22Rv1 (cell line): Measurements from ENCODE around the gene SIGLEC10.

Experiments
- ZFX ChIP-seq: fragments of 450-650 bp; IDR thresholded peaks from 2 replicates; pipeline ENCODE4 v1.6.1; 2017; ENCODE audit warnings: antibody characterized with exemption, borderline replicate concordance
- TF ChIP-seq, protein P1 (sequence below): fragments of 450-650 bp; IDR thresholded peaks from 2 replicates; pipeline ENCODE4 v1.5.1; 2017; ENCODE audit warnings: mild to moderate bottlenecking

DNA sequence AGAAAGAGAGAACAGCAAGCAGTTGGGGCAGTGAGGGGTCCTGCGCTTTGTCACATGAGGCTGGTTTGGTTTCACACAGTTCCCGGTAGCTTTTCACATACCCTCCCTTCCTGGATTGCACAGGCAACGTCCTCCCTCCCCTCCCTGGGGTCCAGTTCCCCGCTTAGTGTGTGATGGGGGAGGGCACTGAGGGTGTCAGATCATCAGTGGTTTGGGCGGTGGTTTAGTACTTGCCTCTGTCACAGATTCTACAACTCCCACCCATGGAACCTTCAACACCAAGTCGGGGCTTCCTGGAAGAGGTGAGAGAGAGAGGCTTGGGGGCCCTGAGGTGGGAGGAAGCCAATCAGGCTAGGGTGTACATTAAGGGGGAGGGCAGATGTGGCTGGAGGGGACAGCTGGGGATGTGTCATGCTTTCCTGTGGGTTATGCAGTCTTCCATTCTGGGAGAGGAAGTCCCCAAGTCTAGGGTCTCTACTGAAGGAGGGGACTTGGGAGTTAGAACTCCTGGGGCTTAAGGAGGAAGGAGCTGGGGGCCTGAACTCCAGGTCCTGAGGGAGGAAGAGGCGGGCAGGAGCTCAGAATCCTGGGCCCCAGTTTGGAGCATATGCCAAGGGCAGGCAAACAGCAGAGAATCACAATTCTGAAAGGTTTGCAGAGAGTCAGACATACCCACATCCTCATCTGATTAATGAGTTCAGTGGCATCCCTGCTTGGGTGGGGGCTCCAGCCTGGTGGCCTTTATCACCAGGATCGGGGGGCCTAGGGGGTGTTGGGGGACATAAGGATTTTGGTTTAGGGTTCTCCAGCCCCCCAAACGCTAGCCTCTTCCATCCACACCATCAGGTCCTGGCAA is 44.6 kb downstream of the SIGLEC10 start, which contains the start of gene NKG7:
- TF ChIP-seq, protein P1, sequence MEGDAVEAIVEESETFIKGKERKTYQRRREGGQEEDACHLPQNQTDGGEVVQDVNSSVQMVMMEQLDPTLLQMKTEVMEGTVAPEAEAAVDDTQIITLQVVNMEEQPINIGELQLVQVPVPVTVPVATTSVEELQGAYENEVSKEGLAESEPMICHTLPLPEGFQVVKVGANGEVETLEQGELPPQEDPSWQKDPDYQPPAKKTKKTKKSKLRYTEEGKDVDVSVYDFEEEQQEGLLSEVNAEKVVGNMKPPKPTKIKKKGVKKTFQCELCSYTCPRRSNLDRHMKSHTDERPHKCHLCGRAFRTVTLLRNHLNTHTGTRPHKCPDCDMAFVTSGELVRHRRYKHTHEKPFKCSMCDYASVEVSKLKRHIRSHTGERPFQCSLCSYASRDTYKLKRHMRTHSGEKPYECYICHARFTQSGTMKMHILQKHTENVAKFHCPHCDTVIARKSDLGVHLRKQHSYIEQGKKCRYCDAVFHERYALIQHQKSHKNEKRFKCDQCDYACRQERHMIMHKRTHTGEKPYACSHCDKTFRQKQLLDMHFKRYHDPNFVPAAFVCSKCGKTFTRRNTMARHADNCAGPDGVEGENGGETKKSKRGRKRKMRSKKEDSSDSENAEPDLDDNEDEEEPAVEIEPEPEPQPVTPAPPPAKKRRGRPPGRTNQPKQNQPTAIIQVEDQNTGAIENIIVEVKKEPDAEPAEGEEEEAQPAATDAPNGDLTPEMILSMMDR: no peak
- TF ChIP-seq ZFX: no peak
